ENCODE data around the gene HLA-DOA.

HLA-DOA gene

GRCh38 chr6:33029328-33030184 is 20.2 kb upstream of the HLA-DOA start:
- Histone ChIP-seq H3K9ac (ENCODE audit: low read depth, low read length) (no peak overlapping the region), H3K4me3 (ENCODE audit: low read depth, low read length) (no peak overlapping the region), H3K36me3 (ENCODE audit: control insufficient read depth, insufficient read depth, low read length) (no peaks in the 10 kb centered on the region), H3K9me3 (ENCODE audit: control insufficient read depth, insufficient read depth, low read length) (no peaks in the 10 kb centered on the region), H3K27me3 (ENCODE audit: control insufficient read depth, insufficient read depth, low read length) (no peaks in the 10 kb centered on the region), H3K4me1 (ENCODE audit: control insufficient read depth, insufficient read depth, low read length) (no peaks in the 10 kb centered on the region)

GRCh38 chr6:33028220-33028849 is 18.9 kb upstream of the HLA-DOA start:
- no peaks in the 10 kb centered on the region for H3K9me3 ChIP-seq (ENCODE audit: control insufficient read depth, insufficient read depth, low read length)
- no peak overlapping the region for H3K9ac ChIP-seq (ENCODE audit: low read depth, low read length)
- H3K4me3 ChIP-seq (ENCODE audit: low read depth, low read length) = no peak overlapping the region
- no peaks in the 10 kb centered on the region for H3K36me3 ChIP-seq (ENCODE audit: control insufficient read depth, insufficient read depth, low read length)
- H3K27me3 ChIP-seq (ENCODE audit: control insufficient read depth, insufficient read depth, low read length) = no peaks in the 10 kb centered on the region
- no peaks in the 10 kb centered on the region for H3K4me1 ChIP-seq (ENCODE audit: control insufficient read depth, insufficient read depth, low read length)

DNA sequence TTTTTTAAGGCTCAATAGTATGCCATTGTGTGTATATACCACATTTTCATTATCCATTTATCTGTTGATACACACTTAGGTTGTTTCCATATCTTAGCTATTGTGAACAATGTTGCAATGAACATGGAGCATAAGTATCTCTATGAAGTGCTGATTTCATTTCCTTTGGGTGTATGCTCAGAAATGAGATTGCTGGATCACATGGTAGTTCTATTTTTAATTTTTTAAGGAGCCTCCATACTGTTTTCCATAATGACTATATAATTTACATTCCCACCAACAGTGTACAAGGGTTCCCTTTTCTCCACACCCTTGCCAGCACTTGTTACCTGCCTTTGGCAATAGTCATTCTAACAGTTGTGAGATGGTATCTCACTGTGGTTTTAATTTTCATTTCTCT is 15.1 kb upstream of the HLA-DOA start:
- H3K36me3 ChIP-seq (ENCODE audit: control insufficient read depth, insufficient read depth, low read length) = no peaks in the 10 kb centered on the region
- H3K4me3 ChIP-seq (ENCODE audit: low read depth, low read length) = no peak overlapping the region
- no peak overlapping the region for H3K9ac ChIP-seq (ENCODE audit: low read depth, low read length)

GRCh38 chr6:33023536-33023935 is 14.1 kb upstream of the HLA-DOA start:
- no peaks in the 10 kb centered on the region for H3K36me3 ChIP-seq (ENCODE audit: control insufficient read depth, insufficient read depth, low read length)
- H3K9ac ChIP-seq (ENCODE audit: low read depth, low read length) = no peak overlapping the region
- H3K27me3 ChIP-seq (ENCODE audit: control insufficient read depth, insufficient read depth, low read length) = no peaks in the 10 kb centered on the region
- H3K4me1 ChIP-seq (ENCODE audit: control insufficient read depth, insufficient read depth, low read length) = no peaks in the 10 kb centered on the region
- H3K4me3 ChIP-seq (ENCODE audit: low read depth, low read length) = no peak overlapping the region
- no peaks in the 10 kb centered on the region for H3K9me3 ChIP-seq (ENCODE audit: control insufficient read depth, insufficient read depth, low read length)

More for the DNA sequence above, 15.1 kb upstream of the HLA-DOA start:
- no peaks in the 10 kb centered on the region for H3K9me3 ChIP-seq (ENCODE audit: control insufficient read depth, insufficient read depth, low read length)
- no peaks in the 10 kb centered on the region for H3K4me1 ChIP-seq (ENCODE audit: control insufficient read depth, insufficient read depth, low read length)
- H3K27me3 ChIP-seq (ENCODE audit: control insufficient read depth, insufficient read depth, low read length) = no peaks in the 10 kb centered on the region

- Histone ChIP-seq H3K9me3 (ENCODE audit: control insufficient read depth, insufficient read depth, low read length) (no peaks in the 10 kb centered on the region), H3K27me3 (ENCODE audit: control insufficient read depth, insufficient read depth, low read length) (no peaks in the 10 kb centered on the region), H3K4me3 (ENCODE audit: low read depth, low read length) (no peak overlapping the region), H3K9ac (ENCODE audit: low read depth, low read length) (no peak overlapping the region), H3K4me1 (ENCODE audit: control insufficient read depth, insufficient read depth, low read length) (no peaks in the 10 kb centered on the region), H3K36me3 (ENCODE audit: control insufficient read depth, insufficient read depth, low read length) (no peaks in the 10 kb centered on the region)
These were observed 12.5 kb upstream of the HLA-DOA start for GRCh38 chr6:33021917-33022316.

DNA sequence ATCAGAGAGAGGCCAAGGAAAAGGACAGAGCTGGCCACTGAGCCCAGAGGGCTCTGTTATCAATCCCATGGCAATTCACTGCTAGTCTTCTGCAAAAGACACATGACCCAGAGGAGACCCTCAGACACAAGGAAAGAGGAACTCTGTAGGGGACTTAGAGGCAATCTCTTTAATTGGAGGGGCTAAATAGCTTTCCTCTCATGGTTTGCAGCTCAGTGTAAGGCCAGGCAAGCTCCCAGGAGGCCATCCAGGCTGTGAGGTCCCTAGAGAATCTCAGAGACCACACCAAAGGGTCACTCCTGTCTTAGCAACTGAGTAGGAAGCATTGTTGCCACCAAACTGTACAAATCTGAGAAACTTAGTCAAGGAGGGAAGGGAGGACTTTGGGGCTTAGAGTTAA is 10.0 kb upstream of the HLA-DOA start:
- no peaks in the 10 kb centered on the region for H3K4me1 ChIP-seq (ENCODE audit: control insufficient read depth, insufficient read depth, low read length)
- no peak overlapping the region for H3K9ac ChIP-seq (ENCODE audit: low read depth, low read length)
- H3K36me3 ChIP-seq (ENCODE audit: control insufficient read depth, insufficient read depth, low read length) = no peaks in the 10 kb centered on the region
- no peaks in the 10 kb centered on the region for H3K27me3 ChIP-seq (ENCODE audit: control insufficient read depth, insufficient read depth, low read length)
- no peaks in the 10 kb centered on the region for H3K9me3 ChIP-seq (ENCODE audit: control insufficient read depth, insufficient read depth, low read length)
- no peak overlapping the region for H3K4me3 ChIP-seq (ENCODE audit: low read depth, low read length)

- Histone ChIP-seq H3K4me3 (ENCODE audit: low read depth, low read length) (no peak overlapping the region), H3K9ac (ENCODE audit: low read depth, low read length) (no peak overlapping the region), H3K27me3 (ENCODE audit: control insufficient read depth, insufficient read depth, low read length) (no peaks in the 10 kb centered on the region), H3K9me3 (ENCODE audit: control insufficient read depth, insufficient read depth, low read length) (no peaks in the 10 kb centered on the region), H3K4me1 (ENCODE audit: control insufficient read depth, insufficient read depth, low read length) (no peaks in the 10 kb centered on the region), H3K36me3 (ENCODE audit: control insufficient read depth, insufficient read depth, low read length) (no peaks in the 10 kb centered on the region)
These were observed 9.5 kb upstream of the HLA-DOA start for GRCh38 chr6:33018904-33019303.

DNA sequence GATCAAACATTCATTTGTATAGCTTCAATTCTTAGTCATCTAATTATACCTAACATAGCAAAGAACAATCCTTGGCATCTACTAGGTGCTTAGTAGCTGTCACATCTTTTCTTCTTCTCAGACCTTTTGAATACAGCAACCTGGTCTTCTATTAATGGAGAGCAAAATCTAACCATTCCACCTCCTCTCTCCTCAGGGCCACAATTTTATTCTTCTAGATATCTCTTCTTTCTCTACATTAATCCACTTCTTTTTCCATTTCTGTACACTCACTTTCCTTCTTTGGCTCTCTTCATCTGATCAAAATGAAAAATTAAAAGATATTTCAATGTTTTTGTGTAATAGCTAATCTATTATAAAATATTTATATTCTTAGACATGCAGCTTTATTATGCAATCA is 9.0 kb upstream of the HLA-DOA start:
- no peaks in the 10 kb centered on the region for H3K9me3 ChIP-seq (ENCODE audit: control insufficient read depth, insufficient read depth, low read length)
- no peaks in the 10 kb centered on the region for H3K4me1 ChIP-seq (ENCODE audit: control insufficient read depth, insufficient read depth, low read length)
- H3K36me3 ChIP-seq (ENCODE audit: control insufficient read depth, insufficient read depth, low read length) = no peaks in the 10 kb centered on the region
- H3K27me3 ChIP-seq (ENCODE audit: control insufficient read depth, insufficient read depth, low read length) = no peaks in the 10 kb centered on the region
- no peak overlapping the region for H3K9ac ChIP-seq (ENCODE audit: low read depth, low read length)
- H3K4me3 ChIP-seq (ENCODE audit: low read depth, low read length) = no peak overlapping the region

DNA sequence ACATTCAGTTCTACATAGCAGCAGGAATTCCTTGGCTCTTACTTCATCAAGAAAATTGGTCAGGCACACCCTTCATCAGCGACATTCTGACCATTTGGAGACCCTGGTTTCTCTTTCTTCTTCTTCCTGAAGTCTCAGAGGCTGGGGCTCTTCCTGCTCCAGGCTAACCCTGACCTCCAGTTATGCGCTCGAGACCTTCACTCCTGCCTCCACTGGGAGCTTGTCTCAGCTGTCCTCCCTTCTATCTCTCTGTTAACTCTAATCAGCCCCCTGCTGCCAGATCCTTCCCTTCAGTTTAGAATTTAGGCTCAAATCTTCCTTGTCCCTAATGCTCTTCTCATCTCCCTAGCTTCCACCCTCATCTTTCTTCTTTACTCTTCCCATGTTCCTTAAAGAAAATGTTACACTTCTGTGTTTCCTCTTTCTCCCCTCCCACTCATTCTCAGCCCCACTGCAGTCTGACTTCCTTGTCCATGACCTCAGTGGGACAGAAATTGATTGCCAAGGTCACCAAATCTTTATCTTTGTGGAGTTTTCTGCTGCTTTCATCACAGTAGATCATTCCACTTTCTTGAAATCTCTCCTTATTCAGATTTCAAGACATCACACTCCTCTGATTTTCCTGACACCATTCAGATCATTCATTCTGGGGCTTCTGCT is 8.4 kb upstream of the HLA-DOA start:
- Histone ChIP-seq H3K36me3 (ENCODE audit: control insufficient read depth, insufficient read depth, low read length) (no peaks in the 10 kb centered on the region), H3K9ac (ENCODE audit: low read depth, low read length) (no peak overlapping the region), H3K4me1 (ENCODE audit: control insufficient read depth, insufficient read depth, low read length) (no peaks in the 10 kb centered on the region), H3K27me3 (ENCODE audit: control insufficient read depth, insufficient read depth, low read length) (no peaks in the 10 kb centered on the region), H3K4me3 (ENCODE audit: low read depth, low read length) (no peak overlapping the region), H3K9me3 (ENCODE audit: control insufficient read depth, insufficient read depth, low read length) (no peaks in the 10 kb centered on the region)

- Histone ChIP-seq H3K9ac (ENCODE audit: low read depth, low read length) (no peak overlapping the region), H3K4me1 (ENCODE audit: control insufficient read depth, insufficient read depth, low read length) (no peaks in the 10 kb centered on the region), H3K36me3 (ENCODE audit: control insufficient read depth, insufficient read depth, low read length) (no peaks in the 10 kb centered on the region), H3K27me3 (ENCODE audit: control insufficient read depth, insufficient read depth, low read length) (no peaks in the 10 kb centered on the region), H3K9me3 (ENCODE audit: control insufficient read depth, insufficient read depth, low read length) (no peaks in the 10 kb centered on the region), H3K4me3 (ENCODE audit: low read depth, low read length) (no peak overlapping the region)
These were observed 7.6 kb upstream of the HLA-DOA start for GRCh38 chr6:33017018-33017417.

- Histone ChIP-seq H3K9me3 (ENCODE audit: control insufficient read depth, insufficient read depth, low read length) (no peaks in the 10 kb centered on the region), H3K27me3 (ENCODE audit: control insufficient read depth, insufficient read depth, low read length) (no peaks in the 10 kb centered on the region), H3K9ac (ENCODE audit: low read depth, low read length) (no peak overlapping the region), H3K4me3 (ENCODE audit: low read depth, low read length) (no peak overlapping the region), H3K4me1 (ENCODE audit: control insufficient read depth, insufficient read depth, low read length) (peaks cover 4% of the 10 kb centered on the region), H3K36me3 (ENCODE audit: control insufficient read depth, insufficient read depth, low read length) (no peaks in the 10 kb centered on the region)
These were observed 6.4 kb upstream of the HLA-DOA start for GRCh38 chr6:33015798-33016197.

Measured in iPS-15b (cell line).